Stimulated activated CD8-positive, alpha-beta memory T cell treated with anti-CD3 and anti-CD28 coated beads, Interleukin-7, amount 100 ng/mL, for 24 hours (primary cell): ENCODE results near the gene ACACA.

ENCODE experiments used
- DNase-seq: peaks from one replicate; pipeline ENCODE4 v3.0.0-alpha.2; 2020; ENCODE audit warnings: low read depth

Gene ACACA

DNA sequence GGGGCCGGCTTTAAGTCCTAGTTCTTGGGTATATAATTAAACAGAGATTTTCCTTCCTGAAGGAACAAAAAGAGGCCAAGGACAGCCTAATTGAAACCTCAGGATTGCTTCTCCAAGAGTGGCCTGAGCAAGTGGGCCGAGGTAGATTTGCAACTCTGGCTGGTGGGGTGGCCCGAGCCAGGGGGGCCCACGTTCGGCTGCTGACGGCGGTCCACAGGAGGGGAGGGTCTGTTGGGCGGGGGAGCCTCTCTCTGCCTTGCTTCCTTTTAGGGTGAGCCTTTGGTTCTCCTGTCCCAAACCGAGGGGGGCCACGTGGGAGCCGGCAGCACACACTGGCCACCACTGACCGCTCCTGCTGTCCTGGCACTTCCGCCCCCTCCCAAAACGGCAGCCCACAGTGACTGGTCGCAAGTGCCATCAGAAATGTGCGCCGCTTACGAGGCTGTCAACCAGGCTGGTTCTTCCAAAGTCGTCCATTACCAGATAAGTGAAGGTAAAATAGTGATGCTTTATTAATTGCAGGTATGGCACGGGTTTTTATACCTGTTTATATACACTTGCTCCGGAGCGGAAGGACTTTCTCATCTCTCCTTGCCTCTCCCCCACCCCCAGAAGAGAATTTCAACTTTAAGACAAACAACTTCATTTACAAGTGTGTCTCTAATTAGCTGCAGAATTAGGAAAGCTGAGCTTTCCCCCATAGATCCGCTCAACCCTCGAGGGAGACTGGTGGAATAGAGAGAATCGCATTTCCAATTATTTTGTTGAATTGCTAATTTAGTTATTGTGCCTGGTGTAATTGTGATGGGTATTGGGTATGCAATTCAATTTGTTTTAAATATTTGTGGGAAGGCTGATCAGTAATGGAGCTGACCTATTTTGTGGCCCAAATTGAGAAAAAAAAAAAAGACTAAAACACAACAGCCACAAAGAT, 340.0 kb downstream of the ACACA start:
- no peak for DNase-seq

DNA sequence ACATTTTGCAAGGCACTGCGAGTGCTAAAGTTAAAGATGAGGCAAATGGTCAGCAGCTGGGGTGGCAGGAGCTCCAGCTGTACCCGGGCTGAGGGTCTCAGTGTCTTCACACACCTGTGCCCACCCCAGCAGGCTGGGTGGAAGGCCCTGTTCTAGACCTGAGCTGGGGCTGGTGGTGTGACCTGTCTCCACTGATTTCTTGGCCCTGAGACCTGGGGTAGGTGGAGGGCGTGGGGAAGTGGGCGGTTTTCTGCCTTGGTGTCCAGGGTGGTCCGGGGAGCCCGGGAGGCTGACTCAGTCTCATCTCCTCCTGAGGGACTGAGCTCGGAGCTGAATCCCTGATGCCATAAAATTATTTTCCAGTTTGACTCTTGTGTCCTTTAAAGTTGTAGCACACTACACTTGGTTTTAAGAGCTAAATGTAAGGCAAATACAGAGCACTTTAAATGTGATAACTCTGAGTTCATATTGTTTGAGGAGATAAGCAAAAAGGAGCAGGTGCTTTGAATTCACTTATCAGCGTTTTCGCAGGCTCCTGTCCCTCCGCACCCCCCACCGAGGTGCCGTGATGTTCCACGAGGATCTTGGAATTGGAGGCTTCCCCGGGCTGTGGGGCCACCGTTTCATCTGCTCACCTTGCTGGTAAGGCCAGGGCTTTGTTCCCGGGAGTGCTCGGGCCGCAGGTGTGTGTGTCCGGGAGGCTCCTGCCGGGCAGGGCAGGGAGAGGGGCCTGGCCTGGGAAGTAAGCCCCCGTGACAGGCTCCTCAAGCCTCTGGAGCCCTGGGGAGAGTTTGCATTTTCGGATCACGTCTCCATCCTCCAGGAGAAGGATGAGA, 340.9 kb downstream of the ACACA start:
- no peak for DNase-seq

DNA sequence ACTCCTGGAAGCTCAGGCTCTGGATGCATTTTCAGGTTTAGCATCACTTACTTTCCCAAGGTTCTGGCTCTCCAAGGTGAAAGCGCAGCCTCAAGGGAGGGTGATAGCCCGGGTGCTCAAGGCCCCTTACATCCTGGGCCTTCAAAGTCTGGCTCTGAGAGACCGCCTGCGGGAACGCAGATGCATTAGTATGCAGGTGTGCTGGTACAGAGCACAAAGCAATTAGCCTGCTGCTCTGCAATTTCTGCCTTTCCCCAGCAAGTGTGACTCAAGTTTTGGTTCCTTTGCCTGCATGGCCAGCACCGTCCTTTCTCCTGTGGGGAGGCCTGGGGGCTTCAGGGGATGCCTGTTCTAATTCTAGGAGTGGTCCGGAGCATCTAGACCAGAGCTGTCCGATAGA, 341.7 kb downstream of the ACACA start:
- DNase-seq, result no peak

DNA sequence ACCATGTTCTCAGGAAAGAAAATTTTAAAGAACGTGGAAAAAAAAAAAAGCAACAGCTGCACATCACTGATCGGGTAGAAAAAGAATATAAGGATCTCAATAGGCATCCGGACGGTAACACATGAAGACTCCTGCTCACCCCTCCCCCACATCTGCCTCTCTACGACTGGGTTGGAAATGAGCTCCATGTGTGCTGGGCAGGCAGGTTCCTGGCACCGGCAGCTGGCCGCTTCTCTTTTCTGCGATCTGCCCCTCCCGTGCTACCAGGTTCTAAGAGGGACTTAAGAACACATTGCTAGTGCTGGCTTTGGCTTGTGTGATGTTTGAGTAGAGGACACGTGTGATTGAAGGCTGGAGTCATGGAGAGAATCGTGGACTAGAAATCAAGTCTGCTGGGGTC, 342.4 kb downstream of the ACACA start:
- DNase-seq, result no peak

DNA sequence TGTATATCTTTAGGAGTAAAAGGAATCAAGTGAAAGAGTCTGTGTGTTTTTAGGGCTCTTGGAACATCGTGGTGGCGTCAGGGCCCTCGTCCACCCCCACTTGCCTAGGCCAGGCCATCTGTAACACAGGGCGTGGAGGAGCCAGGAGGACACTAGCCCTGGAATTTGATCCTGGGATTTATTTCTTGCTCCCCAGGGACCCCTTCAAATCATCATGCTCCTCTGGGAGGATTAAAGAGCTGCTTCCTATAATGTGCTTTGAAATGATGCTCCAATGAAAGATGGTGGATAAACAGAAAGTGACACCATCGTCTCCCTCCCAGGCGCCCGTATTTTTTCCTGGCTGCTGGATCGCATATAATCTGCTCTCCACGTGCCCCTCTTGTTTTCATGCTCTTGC, 344.6 kb downstream of the ACACA start:
- no peak for DNase-seq

DNA sequence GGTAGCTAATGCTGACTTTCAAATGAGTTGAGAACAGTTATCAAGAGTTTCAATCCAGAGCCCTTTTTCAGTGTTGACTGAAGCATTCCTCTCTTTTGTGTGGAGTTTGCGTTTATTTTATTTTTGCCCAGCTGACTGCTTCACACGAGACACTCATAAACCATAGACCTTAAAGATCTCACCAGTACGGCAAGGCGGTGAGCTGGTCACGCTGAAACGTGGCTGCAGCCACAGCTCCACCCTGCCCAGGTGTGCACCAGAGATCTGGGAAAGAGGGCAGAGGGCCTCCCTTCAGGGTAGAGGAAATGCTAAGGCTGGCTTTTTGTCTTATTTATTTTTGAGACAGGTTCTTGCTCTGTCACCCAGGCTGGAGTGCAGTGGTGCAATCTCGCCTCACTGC, 345.7 kb downstream of the ACACA start:
- DNase-seq, result no peak

DNA sequence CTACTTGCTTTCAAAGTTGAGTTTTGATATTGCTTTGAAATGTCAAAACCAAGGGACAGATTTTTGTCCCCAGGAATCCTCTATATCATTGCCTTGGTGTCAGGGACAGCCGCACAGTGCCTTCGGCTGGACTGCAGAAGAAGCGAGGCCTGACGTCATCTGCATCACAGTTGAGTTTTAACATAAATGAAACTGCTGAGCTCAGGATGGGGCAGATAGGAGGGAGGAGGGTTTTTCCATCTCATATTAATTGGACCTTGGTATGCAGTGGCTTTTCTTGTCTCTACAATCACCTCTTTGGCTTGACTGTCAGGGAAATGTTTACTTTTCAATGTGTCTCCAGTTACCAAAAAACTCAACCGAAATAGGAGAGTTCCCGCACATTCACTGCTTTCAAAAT, 346.5 kb downstream of the ACACA start:
- DNase-seq, result no peak

DNA sequence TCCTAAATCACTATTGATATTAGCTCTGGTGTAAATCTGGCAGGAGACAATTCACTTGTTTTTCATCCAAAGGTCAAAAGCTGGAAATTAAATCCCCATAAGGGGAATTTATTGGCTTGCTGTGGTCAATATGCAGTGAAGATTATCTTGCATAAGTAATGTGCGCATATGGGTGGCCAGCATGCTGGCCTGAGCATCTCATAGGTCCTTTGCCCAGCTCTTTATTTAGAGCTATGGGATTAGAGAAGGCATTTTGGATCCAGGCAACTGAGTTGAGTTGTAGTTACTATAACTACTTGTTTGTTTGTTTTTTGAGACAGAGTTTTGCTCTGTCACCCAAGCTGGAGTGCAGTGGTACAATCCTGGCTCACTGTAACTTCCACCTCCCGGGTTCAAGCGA, 347.1 kb downstream of the ACACA start:
- DNase-seq, result no peak

DNA sequence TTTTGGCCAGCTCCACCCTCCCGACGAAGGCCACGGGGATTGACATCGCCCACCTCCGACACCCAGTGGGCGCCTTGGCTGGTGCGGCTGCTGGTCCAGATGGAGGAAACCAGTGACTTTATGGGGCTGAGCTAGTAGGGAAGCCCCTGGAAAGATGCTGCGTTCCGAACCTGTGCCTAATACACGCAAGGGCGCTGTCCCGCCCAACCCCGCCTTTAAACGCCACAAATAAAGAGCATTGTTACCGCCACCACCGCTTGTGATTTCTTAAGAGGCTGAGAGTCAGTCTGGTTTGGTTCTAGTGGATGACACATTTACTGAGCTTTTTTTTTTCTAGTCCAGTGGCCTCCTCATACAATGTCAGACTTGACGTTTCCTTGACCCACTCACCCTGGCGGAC, 350.0 kb downstream of the ACACA start:
- no peak for DNase-seq

DNA sequence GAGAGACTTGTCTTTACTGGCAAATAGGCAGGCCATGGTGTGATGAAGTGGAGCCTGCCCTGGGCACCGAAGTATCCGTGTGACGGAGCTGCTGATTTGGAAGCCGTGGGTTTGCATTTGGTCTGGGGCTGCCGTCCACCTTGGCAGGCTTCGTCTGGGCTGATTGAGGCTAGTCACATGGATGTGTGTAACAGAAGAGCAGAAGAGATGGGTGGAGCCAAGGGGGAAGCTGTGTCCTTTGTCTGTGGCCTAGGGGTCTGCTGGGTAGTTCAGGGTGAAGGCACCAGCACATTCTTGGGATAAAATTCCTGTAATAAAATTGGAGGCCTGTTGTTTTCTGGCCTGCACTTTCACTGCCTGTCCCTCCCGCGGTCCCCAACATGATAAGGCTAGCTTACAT, 351.7 kb downstream of the ACACA start:
- DNase-seq, result no peak

DNA sequence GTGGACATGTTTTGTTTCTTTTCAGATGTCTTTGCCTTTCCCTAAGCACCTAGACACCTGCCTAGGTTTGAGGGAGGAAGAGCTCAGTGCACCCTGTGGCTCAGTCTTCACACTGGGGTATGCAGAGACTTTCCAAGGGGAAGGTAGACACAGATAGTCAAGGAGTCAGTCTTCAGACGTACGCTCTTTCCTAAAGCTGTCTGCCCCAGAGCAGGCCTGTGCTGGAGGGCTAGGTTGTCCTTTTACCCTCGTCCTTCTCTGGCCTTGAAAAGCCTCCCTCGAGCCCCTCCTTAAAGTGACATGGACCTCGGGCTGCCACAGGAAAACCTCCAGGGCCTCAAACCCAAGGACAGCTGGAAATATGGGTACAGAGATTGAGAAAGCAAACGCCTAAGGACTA, 354.2 kb downstream of the ACACA start:
- no peak for DNase-seq

DNA sequence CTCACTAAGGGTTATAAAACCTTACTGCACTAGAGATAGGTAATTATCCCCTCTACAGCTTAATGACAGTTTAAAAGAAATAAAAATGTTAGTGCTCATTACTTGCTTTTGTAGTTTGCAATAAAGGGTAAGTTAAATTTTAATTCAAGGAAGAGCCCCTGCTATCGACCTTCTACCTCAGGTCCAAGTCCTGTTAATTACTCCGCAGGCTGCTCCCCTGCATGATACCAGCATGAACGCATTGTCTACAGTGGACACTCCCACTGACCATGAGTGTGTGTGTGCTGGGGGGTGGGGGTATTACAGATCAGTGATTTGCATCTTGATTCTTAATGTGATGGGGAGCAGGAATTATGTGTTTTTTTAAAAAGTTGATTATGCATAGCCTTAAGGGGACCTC, 354.8 kb downstream of the ACACA start:
- DNase-seq, result no peak

DNA sequence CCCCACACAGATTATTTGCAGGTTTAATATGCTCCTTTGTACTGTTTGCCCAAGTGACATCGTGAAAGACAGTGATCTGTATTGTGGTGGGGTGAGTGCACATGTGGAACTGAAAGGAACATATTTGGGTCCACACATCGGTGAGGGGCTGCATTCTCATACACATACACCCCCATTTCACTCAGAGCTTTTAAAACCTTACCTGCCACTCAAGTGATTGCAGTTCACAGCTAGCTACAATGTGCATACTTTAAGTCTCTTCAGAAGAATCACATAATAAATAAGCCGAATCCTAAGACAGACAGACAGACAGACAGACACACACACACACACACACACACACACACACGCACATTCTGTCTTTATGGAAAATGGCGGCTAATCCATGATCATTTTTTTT, 355.3 kb downstream of the ACACA start:
- DNase-seq, result no peak

DNA sequence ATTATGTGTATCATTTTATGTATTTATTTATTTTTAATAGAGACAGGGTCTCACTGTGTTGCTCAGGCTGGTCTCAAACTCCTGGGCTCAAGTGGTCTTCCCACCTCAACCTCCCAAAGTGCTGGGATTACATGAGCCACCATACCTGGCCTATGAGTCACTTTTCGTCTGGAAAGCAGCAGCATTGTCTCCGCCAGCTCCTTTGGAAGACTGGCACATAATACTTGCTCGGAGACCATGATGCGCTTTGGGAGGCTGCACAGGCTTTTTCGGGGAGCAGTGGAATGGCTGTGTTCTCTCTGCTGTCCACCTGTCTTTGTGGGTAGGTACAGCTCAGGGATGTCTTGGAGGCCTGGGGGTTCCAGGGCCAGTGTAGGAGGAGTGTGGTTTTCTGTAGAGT, 355.7 kb downstream of the ACACA start:
- no peak for DNase-seq

DNA sequence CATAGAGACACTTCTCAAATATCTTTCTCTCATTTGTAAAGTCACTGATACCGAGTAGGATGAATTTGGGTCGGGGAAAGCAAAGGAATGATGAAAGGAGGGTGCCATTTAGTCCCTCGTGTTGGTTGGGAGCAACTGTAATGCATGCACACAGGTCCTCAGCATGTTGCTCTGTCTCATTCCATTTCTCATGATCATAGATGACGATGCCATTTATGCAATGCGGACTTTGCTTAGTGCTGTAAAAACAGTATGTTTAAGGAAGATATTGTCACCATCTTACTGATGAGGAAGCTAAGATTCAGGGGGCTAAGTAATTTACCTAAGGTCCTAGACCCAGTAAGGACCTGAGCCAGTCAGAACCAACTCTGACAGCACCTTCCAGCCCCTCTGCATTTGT, 357.8 kb downstream of the ACACA start:
- no peak for DNase-seq

DNA sequence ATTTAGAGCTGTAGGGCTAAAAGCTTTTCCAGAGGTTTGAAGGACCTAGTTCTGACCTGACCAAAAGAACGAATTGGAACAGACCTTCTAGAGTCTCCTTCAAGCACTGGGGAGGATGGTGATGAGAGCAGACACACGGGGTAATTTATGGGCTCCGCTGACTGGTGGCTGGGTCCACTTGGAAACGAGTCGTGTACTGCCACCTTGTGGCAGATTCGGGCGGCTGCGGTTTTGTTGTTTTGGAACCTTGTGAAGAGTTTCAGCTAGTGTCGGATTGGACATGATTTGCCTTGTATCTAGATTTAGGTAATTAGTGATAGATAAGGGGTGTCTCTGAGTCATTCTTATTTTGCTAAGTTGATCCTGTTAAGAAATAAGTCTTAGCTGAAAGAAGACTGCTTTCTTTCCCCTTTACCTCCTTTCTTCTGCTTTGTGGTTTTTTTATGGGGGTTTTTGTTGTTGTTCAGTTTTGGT, 359.0 kb downstream of the ACACA start:
- peak; percentile 56 for DNase-seq

DNA sequence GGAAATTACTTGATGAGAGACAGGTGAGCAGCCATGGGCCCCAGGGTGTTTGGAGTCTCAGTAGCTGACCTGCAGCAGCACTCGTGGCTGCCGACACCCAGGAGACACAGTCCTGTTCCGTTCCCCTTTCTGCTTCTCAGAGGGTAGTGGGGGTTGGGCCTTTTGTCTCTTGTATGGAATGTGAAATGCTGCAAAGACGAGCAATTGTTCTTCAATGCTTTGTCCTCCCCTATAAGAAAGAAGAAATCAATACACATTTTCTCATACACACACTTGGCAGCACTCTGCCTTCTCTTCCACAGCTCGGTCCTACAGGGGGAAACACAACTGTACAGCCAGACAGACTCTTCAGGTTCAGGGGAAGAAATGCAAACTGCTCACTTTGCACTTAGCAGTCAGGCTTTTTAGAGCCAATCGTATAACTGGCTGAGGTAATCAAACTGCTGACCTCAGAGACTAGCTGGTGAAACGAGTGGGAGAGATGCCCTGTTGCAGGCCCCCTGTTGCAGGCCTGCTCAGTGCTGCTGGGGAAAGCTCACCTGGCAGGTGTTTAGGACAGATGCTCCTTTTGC, 361.2 kb downstream of the ACACA start:
- no peak for DNase-seq

DNA sequence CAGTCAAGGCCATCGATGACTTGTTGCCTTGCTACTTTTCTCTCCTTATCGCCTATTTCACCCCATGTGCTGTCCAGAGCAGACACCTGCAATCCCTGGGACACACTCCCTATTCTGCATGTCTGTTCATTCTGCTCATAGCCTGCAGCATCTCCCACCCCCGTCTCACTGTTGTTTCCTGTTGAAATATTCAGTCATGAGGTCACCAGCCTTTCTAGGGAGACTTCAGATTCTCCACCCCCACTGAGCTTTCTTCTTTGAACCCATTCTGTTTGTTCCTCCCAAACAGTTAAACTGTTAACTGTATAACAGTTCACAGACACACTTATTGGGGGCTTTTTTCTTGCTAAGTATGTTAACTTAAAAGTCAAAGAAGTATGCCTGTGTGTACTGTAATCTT, 363.4 kb downstream of the ACACA start:
- DNase-seq, result no peak

DNA sequence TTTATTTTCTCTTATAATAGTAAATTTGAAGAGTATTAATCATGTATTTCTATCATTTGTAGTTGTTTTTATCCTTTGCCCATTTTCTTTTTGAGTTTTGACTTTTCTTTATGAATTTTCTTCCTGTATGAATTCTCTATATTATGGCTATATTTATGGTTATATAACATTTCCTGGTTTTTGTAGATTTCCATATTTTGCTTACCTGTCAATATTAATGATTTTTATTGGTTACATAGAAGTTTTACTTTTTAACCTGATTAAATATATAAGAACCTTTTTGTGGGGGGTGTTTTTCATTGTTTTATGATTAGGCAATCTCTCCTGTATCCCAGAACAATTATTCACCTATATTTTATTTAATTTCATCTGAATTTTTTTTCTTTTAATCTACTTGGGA, 364.7 kb downstream of the ACACA start:
- no peak for DNase-seq

DNA sequence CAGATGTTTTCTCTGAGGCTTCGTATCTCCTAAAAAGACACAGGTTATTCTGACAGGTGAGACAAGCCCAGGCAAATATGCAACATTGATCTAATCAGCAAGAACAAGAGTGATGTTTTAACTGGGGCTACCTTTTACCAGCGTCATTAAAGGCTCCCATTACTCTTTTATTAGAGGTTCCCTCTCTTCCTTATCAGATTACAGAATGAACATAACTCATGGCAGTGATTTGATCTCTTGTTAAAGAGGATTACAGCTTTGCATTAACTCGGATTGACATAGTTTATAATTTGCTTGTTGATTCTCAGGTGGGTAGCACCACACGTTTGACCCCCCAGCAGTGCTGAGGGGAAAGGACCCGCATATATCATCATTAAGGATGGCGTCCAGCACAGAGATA, 367.4 kb downstream of the ACACA start:
- no peak for DNase-seq

DNA sequence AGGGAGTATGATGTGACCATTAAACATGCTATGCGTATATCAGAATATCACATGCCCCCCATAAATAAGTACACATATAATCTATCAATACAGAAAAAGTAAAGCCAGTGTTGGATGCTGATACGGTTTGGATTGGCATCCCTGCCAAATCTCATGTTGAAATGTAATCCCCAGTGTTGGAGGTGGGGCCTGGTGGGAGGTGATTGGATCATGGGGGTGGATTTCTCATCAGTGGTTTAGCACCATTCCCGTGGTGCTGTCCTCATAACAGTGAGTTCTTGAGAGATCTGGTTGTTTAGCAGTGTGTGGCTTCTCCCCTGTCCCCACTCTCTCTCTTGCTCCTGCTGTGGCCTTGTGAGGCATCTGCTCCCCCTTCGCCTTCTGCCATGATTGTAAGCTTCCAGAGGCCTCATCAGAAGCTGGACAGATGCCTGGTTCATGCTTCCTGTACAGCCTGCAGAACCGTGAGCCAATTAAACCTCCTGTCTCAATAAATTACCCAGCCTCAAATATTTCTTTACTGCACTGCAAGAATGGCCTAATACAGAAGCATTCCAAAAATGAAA, 369.0 kb downstream of the ACACA start:
- DNase-seq, result no peak
